Ovary (tissue), 9 donors: ENCODE measurements around the gene LGR4. TPM values are rescaled to one million over a fixed set of nuclear protein-coding genes. Genes with fewer than 3 reads are reported as not detected.
A peak's percentile ranks its signal among the peaks of the same experiment; 100 is the strongest.

Experiments used
- DNase-seq, 5 donors: peaks; one replicate each; pipeline ENCODE4 v3.0.0-alpha.2; 2019 to 2020
- H3K27ac ChIP-seq, 2 donors: fragments of 200-600 bp; one replicate each; pipeline versions ENCODE4 v1.5.1 to v1.8.0; 2019 to 2022
- H3K27me3 ChIP-seq: fragments of 200-600 bp; one replicate; pipeline ENCODE4 v1.8.0; 2022
- H3K36me3 ChIP-seq: fragments of 200-600 bp; sonication (generic); one replicate; pipeline ENCODE4 v1.5.1; 2019
- H3K4me1 ChIP-seq: one replicate; pipeline ENCODE4 v1.8.1; 2013; ENCODE audit warnings: mild to moderate bottlenecking, moderate library complexity; ENCODE audit not compliant: insufficient read depth
- H3K4me3 ChIP-seq: fragments of 200-600 bp; sonication (generic); one replicate; pipeline ENCODE4 v1.5.1; 2017
- H3K9me3 ChIP-seq, 2 donors: fragments of 200-600 bp in 1 of 2; sonication (generic) in 1 of 2; one replicate each; pipeline versions ENCODE4 v1.5.1 to v1.8.1; 2013 to 2019; ENCODE audit warnings: mild to moderate bottlenecking in 1 of 2, moderate library complexity in 1 of 2
- CTCF ChIP-seq, 3 donors: fragments of 450-650 bp in 2 of 3; fragments of 200-600 bp in 1 of 3; IDR thresholded peaks; one replicate each; pipeline versions ENCODE4 v1.5.1 to v1.8.0; 2016 to 2022; ENCODE audit warnings: antibody characterized with exemption in 3 of 3, mild to moderate bottlenecking in 1 of 3
- EP300 ChIP-seq: sonication (generic); formaldehyde crosslinking; IDR thresholded peaks from one replicate; pipeline ENCODE4 v1.6.1; 2017; ENCODE audit warnings: antibody characterized with exemption
- POLR2A ChIP-seq: fragments of 450-650 bp; IDR thresholded peaks from one replicate; pipeline ENCODE4 v1.6.1; 2017; ENCODE audit warnings: antibody characterized with exemption, mild to moderate bottlenecking, moderate library complexity
- WGBS, 3 donors: extraction: QIAGEN DNeasy Blood & Tissue Kit in 1 of 3; methylation state at CpG; one replicate each; pipeline versions ENCODE4 v1.1.5 to v1.1.7; 2013 to 2017; 5-methylcytosine and 5-hydroxymethylcytosine counted together
- intact Hi-C, 4 donors: fragments of 100-400 bp; cut with DNase I; formaldehyde crosslinking; loops; one replicate each; pipeline versions ENCODE4 v1.11.0 to v1.15.1; 2022 to 2023
- polyA plus RNA-seq, 2 donors: library from polyadenylated mRNA; stranded (reverse); fragments of 200-250 nt in 1 of 2; fragments of 350-450 nt in 1 of 2; fragmentation: Illumina TruSeq in 1 of 2; extraction: RNeasy Lipid Tissue Mini Kit (QIAGEN cat#74804) in 1 of 2; gene quantifications; one replicate each; pipeline ENCODE4 v1.2.3, GENCODE V29; 2013 to 2014
- total RNA-seq, 7 donors: library from RNA; depleted of rRNA in 2 of 7; stranded (reverse); fragments of >200 nt in 2 of 7; fragmentation: NEBNext Ultra II Directional in 3 of 7; extraction: Animal tissue kit (Norgen Biotek cat#: 25700) in 3 of 7; gene quantifications; one replicate each; pipeline versions ENCODE4 v1.1.0 to v1.2.4, GENCODE V29; 2016 to 2023
- donor health status: DM: no; HTN: no; CAD: no; lungs with moderate emphysema.
- donor health status: DM: no; HTN: no; CAD: no.
- donor health status: Bipolar disorder and iron deficiency.
- donor health status: DM: yes; HTN: yes; CAD: no.
- donor health status: DM: no; HTN: no; CAD: no.
- donor health status: DM: yes; HTN: yes; CAD: no.

The LGR4 gene
- total and polyA plus RNA-seq, 9 donors, result 15.3 to 51.1 (median 32.3) TPM

- no peak overlapping the region for H3K4me3 ChIP-seq
- TF ChIP-seq POLR2A, result no peak
- TF ChIP-seq CTCF (IDR thresholded peaks at IDR 0.05), result no peak
- no peak for TF ChIP-seq EP300
- 3 to 9% (median 3%) methylated on average over 1 of the region's 1 CpG for WGBS, 3 donors
- no peaks in the 10 kb centered on the region for H3K9me3 ChIP-seq
- no peaks in the 10 kb centered on the region for H3K4me1 ChIP-seq
- H3K36me3 ChIP-seq, result no peaks in the 10 kb centered on the region
- H3K27ac ChIP-seq, result no peak overlapping the region
- no peaks in the 10 kb centered on the region for H3K27me3 ChIP-seq
- no peak for DNase-seq
- intact Hi-C loops, result no loop called here
Observed at GRCh38 chr11:27496461-27496860, 23.9 kb upstream of the LGR4 start.

GRCh38 chr11:27495710-27496300 lies 23.2 kb upstream of the LGR4 start:
- intact Hi-C loops, result no loop called here
- Histone ChIP-seq H3K36me3 (no peaks in the 10 kb centered on the region), H3K27ac (no peak overlapping the region), H3K9me3 (no peaks in the 10 kb centered on the region), H3K4me3 (no peak overlapping the region), H3K4me1 (no peaks in the 10 kb centered on the region), H3K27me3 (no peaks in the 10 kb centered on the region)
- 88 to 93% (median 88%) methylated on average over 1 of the region's 1 CpG for WGBS, 3 donors
- no peak for DNase-seq
- no peak for TF ChIP-seq POLR2A
- no peak for TF ChIP-seq EP300
- no peak for TF ChIP-seq CTCF (IDR thresholded peaks at IDR 0.05)

- Histone ChIP-seq H3K27ac (no peak overlapping the region), H3K4me3 (no peak overlapping the region), H3K9me3 (no peaks in the 10 kb centered on the region), H3K4me1 (no peaks in the 10 kb centered on the region), H3K27me3 (no peaks in the 10 kb centered on the region), H3K36me3 (no peaks in the 10 kb centered on the region)
- TF ChIP-seq CTCF (IDR thresholded peaks at IDR 0.05), result no peak
- TF ChIP-seq POLR2A, result no peak
- TF ChIP-seq EP300, result no peak
- 76 to 77% (median 77%) methylated on average over 5 of the region's 5 CpGs for WGBS, 3 donors
- no peak for DNase-seq
- intact Hi-C loops, result loop anchor here in 3 of 4 donors (2.0 to 5.0 kb wide), 3 partner anchors 302 to 307 kb away; no protein-coding TSS in a partner anchor
Observed at GRCh38 chr11:27489092-27489491, 16.5 kb upstream of the LGR4 start.

- no peak overlapping the region for H3K27ac ChIP-seq
- H3K4me1 ChIP-seq, result no peaks in the 10 kb centered on the region
- intact Hi-C loops, result loop anchor here (2.0 to 5.0 kb wide), 4 partner anchors 300 to 305 kb away; no protein-coding TSS in a partner anchor
- H3K27me3 ChIP-seq, result no peaks in the 10 kb centered on the region
- H3K36me3 ChIP-seq, result no peaks in the 10 kb centered on the region
- TF ChIP-seq POLR2A, result no peak
- no peak overlapping the region for H3K4me3 ChIP-seq
- no peaks in the 10 kb centered on the region for H3K9me3 ChIP-seq
- WGBS, 3 donors, result 74 to 83% (median 81%) methylated on average over 6 of the region's 6 CpGs
- no peak for DNase-seq
Observed at GRCh38 chr11:27487706-27488105, 15.1 kb upstream of the LGR4 start.

- Histone ChIP-seq H3K4me3 (no peak overlapping the region), H3K4me1 (no peaks in the 10 kb centered on the region), H3K27ac (no peak overlapping the region), H3K36me3 (no peaks in the 10 kb centered on the region), H3K27me3 (no peaks in the 10 kb centered on the region), H3K9me3 (no peaks in the 10 kb centered on the region)
- intact Hi-C loops, result loop anchor here in 3 of 4 donors (2.0 to 5.0 kb wide), 3 partner anchors 299 to 304 kb away; no protein-coding TSS in a partner anchor
- peak in 1 of 5 donors; percentile 48 for DNase-seq
- WGBS, 3 donors, result 46 to 49% (median 47%) methylated on average over 4 of the region's 4 CpGs
- no peak for TF ChIP-seq POLR2A
- TF ChIP-seq EP300, result no peak
- TF ChIP-seq CTCF (IDR thresholded peaks at IDR 0.05), result peak; percentile 78 to 94 (median 86)
Observed at GRCh38 chr11:27485930-27486773, 13.6 kb upstream of the LGR4 start.
